HS-27A (cell line): ENCODE measurements around the gene NCF4.
A peak's percentile ranks its signal among the peaks of the same experiment; 100 is the strongest.

Source experiments
- DNase-seq: peaks from one replicate; pipeline ENCODE4 v3.0.0-alpha.2; 2012; ENCODE audit warnings: low read depth, missing footprints

The NCF4 gene

GRCh38 chr22:36894266-36894665 is 33.5 kb downstream of the NCF4 start:
- no peak for DNase-seq

- no peak for DNase-seq
Observed at GRCh38 chr22:36897611-36898010, 36.8 kb downstream of the NCF4 start.

- no peak for DNase-seq
Observed at GRCh38 chr22:36898690-36899089, 37.9 kb downstream of the NCF4 start.

- no peak for DNase-seq
Observed at GRCh38 chr22:36899498-36899897, 38.7 kb downstream of the NCF4 start.

- no peak for DNase-seq
Observed at GRCh38 chr22:36900225-36900624, 39.4 kb downstream of the NCF4 start.

- no peak for DNase-seq
Observed at GRCh38 chr22:36900880-36901279, 40.1 kb downstream of the NCF4 start.

GRCh38 chr22:36901411-36902142 is 40.8 kb downstream of the NCF4 start:
- DNase-seq: no peak

- no peak for DNase-seq
Observed at GRCh38 chr22:36902143-36902926, 41.5 kb downstream of the NCF4 start.

- DNase-seq: no peak
Observed at GRCh38 chr22:36904260-36904880, 43.6 kb downstream of the NCF4 start.

- DNase-seq: no peak
Observed at GRCh38 chr22:36907253-36908195, 46.7 kb downstream of the NCF4 start.

- no peak for DNase-seq
Observed at GRCh38 chr22:36910461-36910860, 49.7 kb downstream of the NCF4 start.

- DNase-seq: peak; percentile 51
Observed at GRCh38 chr22:36911887-36912661, 51.3 kb downstream of the NCF4 start.

GRCh38 chr22:36912694-36913426 is 52.1 kb downstream of the NCF4 start:
- DNase-seq: no peak

- no peak for DNase-seq
Observed at GRCh38 chr22:36913427-36914389, 52.9 kb downstream of the NCF4 start, which contains the start of gene CSF2RB. Gene CSF2RB, plus strand, starts transcription at chr22:36913628. Its CDS starts 8,580 bp downstream, at chr22:36922208.

GRCh38 chr22:36914390-36914752 is 53.6 kb downstream of the NCF4 start:
- DNase-seq: no peak

- DNase-seq: no peak
Observed at GRCh38 chr22:36916034-36916433, 55.2 kb downstream of the NCF4 start.

- no peak for DNase-seq
Observed at GRCh38 chr22:36918586-36919284, 57.9 kb downstream of the NCF4 start.

GRCh38 chr22:36921309-36922104 is 60.7 kb downstream of the NCF4 start:
- no peak for DNase-seq
